Mesenchymal stem cell (in vitro differentiated cells and primary cell): ENCODE data around the gene S100A16.

ENCODE experiments used
- DNase-seq: peaks from one replicate; pipeline ENCODE4 v3.0.0-alpha.2; 2013
- H2AFZ ChIP-seq: one replicate; pipeline ENCODE4 v1.6.1; 2013; ENCODE audit warnings: low read depth, mild to moderate bottlenecking, control low read depth, inconsistent platforms, low read length, moderate library complexity
- H2AK5ac ChIP-seq: 2 replicates; pipeline ENCODE4 v1.6.1; 2013; ENCODE audit warnings: low read length, moderate library complexity, mild to moderate bottlenecking, inconsistent platforms; ENCODE audit not compliant: severe bottlenecking
- H2BK120ac ChIP-seq: one replicate; pipeline ENCODE4 v1.6.1; 2013; ENCODE audit warnings: low read depth, mild to moderate bottlenecking, inconsistent platforms, low read length, moderate library complexity
- H2BK12ac ChIP-seq, 2 experiments: one replicate each; pipeline ENCODE4 v1.6.1; 2013; ENCODE audit warnings: inconsistent platforms in 2 of 2, low read length in 2 of 2, mild to moderate bottlenecking in 2 of 2, moderate library complexity in 2 of 2, control low read depth in 1 of 2
- H2BK15ac ChIP-seq: one replicate; pipeline ENCODE4 v1.6.1; 2013; ENCODE audit warnings: mild to moderate bottlenecking, low read depth, inconsistent platforms; ENCODE audit not compliant: poor library complexity, severe bottlenecking
- H2BK5ac ChIP-seq: 2 replicates; pipeline ENCODE4 v1.6.1; 2013; ENCODE audit warnings: low read depth, mild to moderate bottlenecking, low read length, control low read depth, inconsistent platforms; ENCODE audit not compliant: poor library complexity, severe bottlenecking
- H3K14ac ChIP-seq, 2 experiments: one replicate each; pipeline ENCODE4 v1.6.1; 2013; ENCODE audit warnings: inconsistent platforms in 2 of 2, low read length in 2 of 2, control low read depth in 1 of 2, mild to moderate bottlenecking in 1 of 2, moderate library complexity in 1 of 2
- H3K18ac ChIP-seq, 2 experiments: one replicate each; pipeline ENCODE4 v1.6.1; 2013; ENCODE audit warnings: inconsistent platforms in 2 of 2, low read length in 2 of 2, control low read depth in 1 of 2, low read depth in 1 of 2, mild to moderate bottlenecking in 1 of 2
- H3K23ac ChIP-seq, 2 experiments: one replicate each; pipeline ENCODE4 v1.6.1; 2013; ENCODE audit warnings: inconsistent platforms in 2 of 2, low read length in 2 of 2, mild to moderate bottlenecking in 2 of 2, moderate library complexity in 2 of 2, control low read depth in 1 of 2
- H3K27ac ChIP-seq: 2 replicates; pipeline ENCODE4 v1.5.1; 2013; ENCODE audit warnings: mild to moderate bottlenecking, moderate library complexity, low read length, control low read depth, inconsistent platforms; ENCODE audit not compliant: poor library complexity, severe bottlenecking
- H3K27me3 ChIP-seq, 2 experiments: 2 replicates each; pipeline versions ENCODE4 v1.6.1 to v1.7.0; 2013; ENCODE audit warnings: low read length in 2 of 2, mild to moderate bottlenecking in 2 of 2, moderate library complexity in 2 of 2, control low read depth in 1 of 2, inconsistent platforms in 1 of 2; ENCODE audit not compliant: control insufficient read depth in 1 of 2, insufficient read depth in 1 of 2
- H3K36me3 ChIP-seq, 2 experiments: 2 replicates each; pipeline versions ENCODE4 v1.6.1 to v1.7.0; 2013; ENCODE audit warnings: low read length in 2 of 2, control low read depth in 1 of 2, inconsistent platforms in 1 of 2, low read depth in 1 of 2, mild to moderate bottlenecking in 1 of 2; ENCODE audit not compliant: insufficient read depth in 2 of 2, control insufficient read depth in 1 of 2
- H3K4ac ChIP-seq, 2 experiments: one replicate each; pipeline ENCODE4 v1.6.1; 2013; ENCODE audit warnings: inconsistent platforms in 2 of 2, low read length in 2 of 2, mild to moderate bottlenecking in 2 of 2, moderate library complexity in 2 of 2, control low read depth in 1 of 2, low read depth in 1 of 2
- H3K4me1 ChIP-seq: 2 replicates; pipeline ENCODE4 v1.6.1; 2013; ENCODE audit warnings: low read depth, low read length, control low read depth; ENCODE audit not compliant: control insufficient read depth, insufficient read depth
- H3K4me2 ChIP-seq: 2 replicates; pipeline ENCODE4 v1.6.1; 2013; ENCODE audit warnings: low read length, mild to moderate bottlenecking, inconsistent platforms; ENCODE audit not compliant: poor library complexity, severe bottlenecking
- H3K4me3 ChIP-seq, 2 experiments: 2 replicates each; pipeline versions ENCODE4 v1.5.1 to v1.7.0; 2013; ENCODE audit warnings: low read length in 2 of 2, mild to moderate bottlenecking in 2 of 2, control low read depth in 1 of 2, low read depth in 1 of 2; ENCODE audit not compliant: insufficient read depth in 1 of 2
- H3K79me1 ChIP-seq: replicated peaks from 2 replicates; pipeline ENCODE4 v1.6.1; 2013; ENCODE audit warnings: mild to moderate bottlenecking, control low read depth, low read length, inconsistent platforms; ENCODE audit not compliant: poor library complexity, severe bottlenecking
- H3K9ac ChIP-seq: 2 replicates; pipeline ENCODE4 v1.7.0; 2013; ENCODE audit warnings: mild to moderate bottlenecking, low read length, moderate library complexity
- H3K9me3 ChIP-seq: 2 replicates; pipeline ENCODE4 v1.7.0; 2013; ENCODE audit warnings: mild to moderate bottlenecking, low read length; ENCODE audit not compliant: control insufficient read depth
- H4K8ac ChIP-seq: one replicate; pipeline ENCODE4 v1.6.1; 2013; ENCODE audit warnings: inconsistent platforms, mild to moderate bottlenecking, low read length, moderate library complexity
- H4K91ac ChIP-seq: one replicate; pipeline ENCODE4 v1.6.1; 2013; ENCODE audit warnings: mild to moderate bottlenecking, low read length, inconsistent platforms
- WGBS: methylation state at CpG from one replicate; pipeline ENCODE4 v1.1.7; 2013; ENCODE audit warnings: mixed read lengths; 5-methylcytosine and 5-hydroxymethylcytosine counted together

Gene S100A16

DNA sequence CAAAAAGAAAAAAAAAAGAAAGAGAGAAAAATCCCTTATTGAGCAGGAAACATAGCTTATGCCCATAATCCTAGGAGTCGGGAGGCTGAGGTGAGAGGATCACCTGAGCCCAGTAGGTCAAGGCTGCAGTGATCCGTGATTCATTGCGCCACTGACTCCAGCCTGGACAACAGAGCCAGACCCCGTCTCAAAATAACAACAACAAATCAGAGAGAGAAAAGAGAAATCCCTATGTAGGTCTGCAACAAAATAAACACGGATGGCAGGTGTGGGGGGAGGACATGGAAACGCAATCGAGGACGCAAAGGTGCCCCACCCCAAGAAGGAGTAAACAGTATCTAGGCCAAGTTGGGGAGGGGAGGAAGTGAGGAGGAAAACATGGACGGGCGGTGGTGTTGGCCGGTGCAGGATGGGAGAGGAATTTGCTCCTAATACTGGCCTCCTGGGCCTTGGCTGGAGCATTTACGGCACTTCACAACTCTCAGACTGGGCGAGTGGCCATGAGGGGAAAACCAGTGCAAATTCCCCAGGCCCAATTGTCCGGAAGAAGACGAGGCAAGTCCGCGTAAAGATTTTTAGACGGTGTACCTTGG, 20.3 kb upstream of the S100A16 start:
- peak overlapping the region; percentile 31 for H3K4me2 ChIP-seq
- peaks cover 7% of the 10 kb centered on the region for H3K79me1 ChIP-seq
- no peak overlapping the region for H2AFZ ChIP-seq
- peaks cover 18 to 31% of the 10 kb centered on the region in 2 experiments for H3K36me3 ChIP-seq
- H2BK120ac ChIP-seq, result no peak overlapping the region
- peak overlapping the region; percentile 100 for H3K9ac ChIP-seq
- H3K9me3 ChIP-seq, result no peaks in the 10 kb centered on the region
- peak overlapping the region; percentile 83 for H2BK15ac ChIP-seq
- H3K23ac ChIP-seq, result no peak overlapping the region
- H3K4me3 ChIP-seq, result peak overlapping the region in 1 of 2 experiments; percentile 98
- H2AK5ac ChIP-seq, result peak overlapping the region; percentile 85
- peak overlapping the region; percentile 47 to 65 for H3K4ac ChIP-seq
- no peak overlapping the region for H4K8ac ChIP-seq
- H3K18ac ChIP-seq, result peak overlapping the region; percentile 34 to 64
- peaks cover 17% of the 10 kb centered on the region for H3K4me1 ChIP-seq
- H4K91ac ChIP-seq, result peak overlapping the region; percentile 66
- no peaks in the 10 kb centered on the region for H3K27me3 ChIP-seq
- 84% methylated on average over 14 of the region's 18 CpGs for WGBS
- H3K14ac ChIP-seq, result no peak overlapping the region
- DNase-seq, result no peak
- H2BK12ac ChIP-seq, result peak overlapping the region in 1 of 2 experiments; percentile 78
- no peak overlapping the region for H2BK5ac ChIP-seq
- H3K27ac ChIP-seq, result peak overlapping the region; percentile 19

DNA sequence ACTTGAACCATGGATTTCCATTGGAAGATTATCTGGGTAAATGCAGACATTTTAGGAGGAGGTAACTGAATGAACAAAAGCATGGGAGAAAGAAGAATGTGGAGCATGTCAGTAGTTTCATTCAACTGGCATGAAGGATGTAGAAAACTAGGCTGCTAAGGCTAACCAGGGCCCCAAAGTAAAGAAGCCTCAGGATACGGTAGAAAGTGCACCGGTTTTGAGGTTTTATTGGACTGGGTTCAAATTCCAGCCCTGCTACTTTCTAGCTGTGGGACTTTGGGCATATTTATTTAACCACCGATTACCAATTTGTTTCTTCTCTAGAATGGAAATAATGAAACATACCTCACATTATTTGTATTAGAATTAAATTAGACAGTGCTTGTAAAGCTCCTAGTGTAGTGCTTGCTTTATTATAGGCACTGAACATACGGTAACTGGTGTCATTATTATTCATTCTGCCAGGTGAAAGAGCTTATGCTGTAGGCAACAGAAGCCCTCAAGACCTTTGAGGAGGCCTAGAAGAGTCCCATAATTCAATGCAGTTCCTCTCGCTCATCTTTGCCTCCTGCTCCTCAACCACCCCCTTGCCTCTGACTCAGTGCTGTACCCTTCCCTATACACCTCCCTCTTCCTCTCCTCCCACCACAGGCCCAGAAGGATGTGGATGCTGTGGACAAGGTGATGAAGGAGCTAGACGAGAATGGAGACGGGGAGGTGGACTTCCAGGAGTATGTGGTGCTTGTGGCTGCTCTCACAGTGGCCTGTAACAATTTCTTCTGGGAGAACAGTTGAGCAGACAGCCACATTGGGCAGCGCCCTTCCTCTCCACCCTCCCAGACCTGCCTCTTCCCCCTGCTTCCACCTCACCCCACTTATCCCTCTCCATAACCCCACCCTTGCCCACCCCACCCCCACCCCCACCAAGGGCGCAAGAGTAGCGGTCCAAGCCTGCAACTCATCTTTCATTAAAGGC, 18.4 kb upstream of the S100A16 start:
- Histone ChIP-seq H3K23ac (no peak overlapping the region), H2BK5ac (no peak overlapping the region), H3K79me1 (peaks cover 7% of the 10 kb centered on the region), H2BK120ac (no peak overlapping the region), H3K27me3 (no peaks in the 10 kb centered on the region), H3K36me3 (peaks cover 7 to 14% of the 10 kb centered on the region in 2 experiments), H3K14ac (no peak overlapping the region), H3K4me2 (no peak overlapping the region), H2BK12ac (peak overlapping the region in 1 of 2 experiments; percentile 29), H2AFZ (no peak overlapping the region), H3K27ac (no peak overlapping the region), H3K4ac (no peak overlapping the region), H3K4me3 (no peak overlapping the region), H3K18ac (no peak overlapping the region), H3K4me1 (peaks cover 26% of the 10 kb centered on the region), H2AK5ac (no peak overlapping the region), H3K9ac (no peak overlapping the region), H4K8ac (no peak overlapping the region), H2BK15ac (no peak overlapping the region), H4K91ac (no peak overlapping the region), H3K9me3 (no peaks in the 10 kb centered on the region)
- DNase-seq, result no peak
- 98% methylated on average over 4 of the region's 10 CpGs for WGBS

DNA sequence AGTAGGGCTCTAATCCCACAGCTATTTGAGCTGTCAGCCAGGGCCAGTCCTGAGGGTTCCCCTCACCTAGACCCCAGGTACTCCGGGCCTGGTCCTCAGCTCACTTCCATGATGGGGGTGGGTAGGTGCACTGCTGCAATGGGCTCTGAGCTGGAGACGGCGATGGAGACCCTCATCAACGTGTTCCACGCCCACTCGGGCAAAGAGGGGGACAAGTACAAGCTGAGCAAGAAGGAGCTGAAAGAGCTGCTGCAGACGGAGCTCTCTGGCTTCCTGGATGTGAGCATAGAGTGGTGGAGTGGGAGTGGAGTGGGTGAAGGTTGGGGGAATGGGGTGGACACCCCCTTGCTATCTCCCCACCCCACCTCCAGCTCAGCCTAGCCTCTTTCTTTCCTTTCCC, 17.4 kb upstream of the S100A16 start:
- no peak overlapping the region for H3K4me3 ChIP-seq
- peak overlapping the region; percentile 55 for H2AK5ac ChIP-seq
- H3K18ac ChIP-seq, result no peak overlapping the region
- no peak overlapping the region for H2BK15ac ChIP-seq
- H3K9ac ChIP-seq, result no peak overlapping the region
- H4K91ac ChIP-seq, result peak overlapping the region; percentile 64
- H3K14ac ChIP-seq, result no peak overlapping the region
- peaks cover 7% of the 10 kb centered on the region for H3K79me1 ChIP-seq
- peaks cover under 1 to 11% of the 10 kb centered on the region in 2 experiments for H3K36me3 ChIP-seq
- WGBS, result 93% methylated on average over 6 of the region's 7 CpGs
- no peak overlapping the region for H2AFZ ChIP-seq
- no peak overlapping the region for H3K23ac ChIP-seq
- H3K9me3 ChIP-seq, result no peaks in the 10 kb centered on the region
- peaks cover 34% of the 10 kb centered on the region for H3K4me1 ChIP-seq
- no peak overlapping the region for H4K8ac ChIP-seq
- no peak overlapping the region for H3K4me2 ChIP-seq
- no peak overlapping the region for H2BK120ac ChIP-seq
- no peak for DNase-seq
- no peak overlapping the region for H3K4ac ChIP-seq
- H3K27me3 ChIP-seq, result no peaks in the 10 kb centered on the region
- H3K27ac ChIP-seq, result peak overlapping the region; percentile 15
- peak overlapping the region; percentile 65 to 75 for H2BK12ac ChIP-seq
- no peak overlapping the region for H2BK5ac ChIP-seq

DNA sequence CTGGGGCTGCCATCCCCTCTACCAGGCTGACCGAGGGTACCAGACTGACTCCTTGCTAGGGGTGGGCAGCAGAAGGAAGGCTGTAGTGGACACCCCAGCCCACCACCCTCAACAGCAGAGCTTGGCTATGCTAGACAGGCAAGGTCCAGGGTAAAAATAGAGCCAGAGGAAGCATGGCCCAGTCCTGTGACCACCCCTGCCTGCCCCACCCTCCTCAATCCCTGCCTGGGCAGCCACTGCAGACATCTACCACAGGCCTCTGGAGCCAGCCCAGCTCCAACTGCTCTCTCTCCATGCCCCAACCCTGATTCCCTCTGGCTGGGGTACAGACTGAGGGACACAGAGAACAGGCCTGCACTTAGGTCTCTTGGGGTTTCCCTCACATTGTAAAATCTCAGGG, 17.0 kb upstream of the S100A16 start:
- Histone ChIP-seq H2AK5ac (peak overlapping the region; percentile 50), H3K9me3 (no peaks in the 10 kb centered on the region), H3K4me3 (no peak overlapping the region), H3K27me3 (no peaks in the 10 kb centered on the region), H2BK5ac (no peak overlapping the region), H3K4ac (peak overlapping the region in 1 of 2 experiments; percentile 7), H2BK15ac (peak overlapping the region; percentile 13), H2BK120ac (no peak overlapping the region), H3K4me1 (peaks cover 35% of the 10 kb centered on the region), H3K27ac (no peak overlapping the region), H4K91ac (peak overlapping the region; percentile 88), H2BK12ac (peak overlapping the region; percentile 74 to 75), H3K79me1 (peaks cover 7% of the 10 kb centered on the region), H2AFZ (no peak overlapping the region), H3K14ac (peak overlapping the region in 1 of 2 experiments; percentile 78), H3K4me2 (no peak overlapping the region), H3K18ac (peak overlapping the region; percentile 25 to 47), H3K36me3 (peaks cover 5 to 15% of the 10 kb centered on the region in 2 experiments), H3K23ac (no peak overlapping the region), H3K9ac (no peak overlapping the region), H4K8ac (peak overlapping the region; percentile 56)
- 100% methylated on average over 1 of the region's 1 CpG for WGBS
- no peak for DNase-seq
